Stimulated activated CD4-positive, alpha-beta T cell treated with anti-CD3 and anti-CD28 coated beads, Interleukin-2, amount 100 ng/mL, for 24 hours (primary cell): ENCODE measurements around the gene SLC25A22.
A peak's percentile ranks its signal among the peaks of the same experiment; 100 is the strongest.

ENCODE experiments used
- DNase-seq, 2 donors: peaks; one replicate each; pipeline ENCODE4 v3.0.0-alpha.2; 2020

Gene SLC25A22

DNA sequence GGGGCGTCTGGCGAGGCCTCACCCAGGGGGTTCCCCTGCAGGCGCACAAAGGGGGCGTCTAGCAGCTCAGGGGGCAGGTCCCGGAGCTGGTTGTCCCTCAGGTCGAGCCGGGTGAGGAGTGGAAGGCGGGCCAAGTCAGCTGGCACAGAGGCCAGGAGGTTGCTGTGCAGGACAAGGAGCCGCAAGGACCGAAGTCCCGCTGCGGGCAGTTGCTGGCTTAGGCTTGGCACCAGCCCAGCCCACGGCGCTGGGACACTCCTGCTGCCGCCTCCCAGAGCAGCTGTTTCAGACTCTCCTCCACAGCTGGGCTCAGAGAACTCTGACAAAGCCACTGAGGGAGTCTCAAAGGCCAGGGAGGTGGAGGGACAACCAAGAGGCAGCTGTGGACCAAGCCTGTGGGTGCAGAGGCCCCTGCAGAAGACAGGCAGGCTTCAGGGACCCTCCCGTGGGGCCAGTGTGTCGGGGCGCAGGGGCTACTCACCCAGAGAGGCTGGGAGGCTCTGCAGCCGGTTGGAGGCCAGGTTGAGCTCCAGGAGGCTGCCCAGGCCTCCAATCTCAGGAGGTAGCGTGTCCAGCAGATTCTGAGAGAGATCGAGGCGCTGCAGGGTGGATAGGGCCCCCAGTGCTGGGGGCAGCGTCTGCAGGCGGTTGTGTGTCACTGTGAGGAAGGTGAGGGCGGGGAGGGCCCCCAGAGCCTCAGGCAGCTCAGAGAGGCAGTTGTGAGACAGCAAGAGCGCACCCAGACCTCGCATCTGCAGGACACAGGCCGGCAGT lies 4.8 kb upstream of the SLC25A22 start:
- no peak for DNase-seq

GRCh38 chr11:802018-802617 lies 4.0 kb upstream of the SLC25A22 start:
- DNase-seq, result no peak

DNA sequence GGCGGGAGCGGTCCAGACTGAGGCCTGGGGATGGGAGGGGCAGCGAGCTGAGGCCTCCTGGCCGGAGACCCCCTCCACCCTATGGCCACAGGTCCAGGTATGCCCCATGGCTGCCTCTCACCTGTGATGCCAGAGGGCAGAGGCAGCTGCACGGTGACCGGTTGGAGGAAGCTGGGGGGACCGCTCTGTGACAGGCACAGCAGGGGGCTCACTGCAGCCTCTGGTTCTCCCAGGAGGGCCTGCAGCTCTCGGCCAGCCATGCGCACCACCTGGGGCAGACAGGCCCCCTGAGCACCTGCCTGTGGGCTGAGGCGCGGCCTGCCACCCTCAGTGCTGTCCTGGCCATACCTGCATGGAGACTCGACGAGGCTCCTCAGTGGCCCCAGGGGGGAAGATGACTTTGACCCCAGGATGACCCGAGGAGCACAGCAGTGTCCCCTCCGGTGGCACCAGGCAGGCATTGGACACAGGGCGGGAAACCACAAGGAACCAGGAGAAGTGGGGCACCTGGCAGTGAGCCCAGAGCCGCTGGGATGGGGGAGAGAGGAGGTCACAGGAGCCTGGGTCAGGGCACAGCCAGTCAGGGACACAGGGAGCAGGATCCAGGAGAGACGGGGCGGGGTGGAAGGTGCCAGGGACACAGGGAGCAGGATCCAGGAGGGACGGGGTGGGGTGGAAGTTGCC lies 3.2 kb upstream of the SLC25A22 start:
- DNase-seq, result no peak

DNA sequence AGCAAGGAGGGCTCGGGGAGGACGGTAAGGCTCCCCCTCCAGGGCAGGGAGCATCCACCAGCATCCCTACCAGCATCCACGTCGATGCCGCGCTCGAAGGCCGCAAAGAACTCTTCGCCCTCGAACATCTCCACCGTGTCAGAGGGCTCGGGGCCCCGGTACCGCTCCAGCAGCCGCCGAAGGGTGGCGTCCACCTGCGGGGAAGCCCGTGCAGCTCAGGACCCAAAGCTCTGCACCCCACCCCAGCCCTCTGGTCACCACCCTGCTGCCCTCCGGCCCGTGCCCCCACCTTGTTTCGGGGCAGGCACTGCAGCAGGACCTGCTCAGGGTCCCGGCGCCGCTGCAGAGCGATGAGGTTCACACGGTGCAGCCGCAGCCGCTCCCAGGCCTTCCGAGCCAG lies 2.4 kb upstream of the SLC25A22 start:
- no peak for DNase-seq

- no peak for DNase-seq
Measured at GRCh38 chr11:799641-800316, 1.7 kb upstream of the SLC25A22 start.

DNA sequence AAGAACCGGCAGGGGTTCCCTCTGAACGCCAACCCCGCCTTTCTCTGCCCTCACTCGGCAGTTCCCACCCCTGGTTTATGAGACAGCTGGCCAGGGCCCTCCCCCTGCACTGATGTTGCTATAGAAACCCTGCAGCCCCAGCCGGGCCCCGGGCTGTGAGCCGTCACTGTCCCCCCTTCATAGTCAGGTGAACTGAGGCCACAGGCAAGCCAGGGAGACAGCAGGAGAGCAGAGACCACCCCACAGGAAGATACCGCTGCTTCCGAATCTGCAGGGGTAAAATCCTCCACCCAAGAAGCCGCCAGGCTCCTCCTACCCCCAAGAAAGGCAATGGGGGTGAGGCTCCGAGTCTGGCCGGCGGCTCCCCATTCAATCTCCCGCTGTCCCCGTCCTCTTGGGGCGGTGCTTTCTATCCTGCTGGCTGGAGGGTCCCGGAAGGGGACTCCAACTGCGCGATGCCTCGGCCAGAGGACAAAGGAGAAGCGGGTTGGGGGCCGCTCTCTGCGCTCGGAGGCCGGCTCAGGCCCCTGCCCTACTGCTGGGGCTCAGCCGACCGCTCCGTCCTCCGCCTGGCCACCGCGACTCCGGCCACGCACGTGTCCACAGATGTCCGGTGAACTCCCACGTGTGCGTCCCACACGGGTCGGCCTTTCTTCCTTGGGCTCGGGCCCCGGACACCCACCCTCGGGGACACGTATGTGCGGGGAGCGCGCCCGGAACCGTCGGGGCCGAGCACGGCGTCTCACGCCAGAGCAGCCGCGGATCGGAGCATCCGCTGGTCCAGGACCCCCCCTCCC lies 587 bp downstream of the SLC25A22 start:
- peak; percentile 77 to 82 for DNase-seq

- no peak for DNase-seq
Measured at GRCh38 chr11:796565-797295, 1.4 kb downstream of the SLC25A22 start.

- peak; percentile 85 to 86 for DNase-seq
Measured at GRCh38 chr11:795634-796564, 2.2 kb downstream of the SLC25A22 start.

DNA sequence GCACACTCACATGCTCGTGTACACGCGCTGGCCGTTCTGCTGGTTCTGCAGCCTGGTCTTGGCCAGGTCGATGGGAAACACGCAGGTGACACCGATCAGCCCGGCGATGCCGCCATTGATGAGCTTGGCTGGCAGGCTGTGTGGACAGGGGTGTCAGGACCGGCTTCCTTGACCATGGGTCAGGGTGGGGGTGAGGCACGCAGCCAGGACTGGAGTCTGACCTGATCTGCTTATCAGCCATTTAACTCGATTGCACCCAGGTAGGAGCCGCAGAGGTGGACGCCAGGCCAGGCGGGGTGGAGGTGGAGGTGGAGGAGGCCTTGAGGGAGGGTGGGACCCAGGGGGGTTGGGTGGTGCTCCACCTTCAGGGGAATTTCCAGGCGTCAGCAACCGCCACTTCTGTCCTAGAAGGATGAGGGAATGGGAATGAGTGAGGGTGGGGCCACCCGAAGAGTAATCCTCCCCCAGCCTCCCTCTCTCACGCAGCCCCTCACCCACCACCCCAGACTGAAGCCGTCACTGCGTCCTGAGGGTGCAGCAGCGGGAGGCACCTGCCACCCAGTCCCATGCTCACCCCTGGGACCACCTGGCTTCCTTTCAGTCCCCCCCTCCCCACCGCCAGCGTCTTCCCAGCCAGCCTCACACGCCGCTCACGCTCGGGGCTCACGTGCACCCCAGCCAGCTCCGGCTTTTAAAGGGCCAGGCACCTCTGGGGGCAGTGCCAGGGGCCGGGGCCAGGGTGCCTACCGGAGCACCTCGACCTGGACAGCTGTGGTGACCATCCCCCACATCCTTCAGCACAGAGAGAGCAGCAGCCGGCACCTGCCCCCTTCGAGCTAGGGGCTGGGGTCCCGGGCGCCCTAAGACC lies 3.1 kb downstream of the SLC25A22 start:
- no peak for DNase-seq

DNA sequence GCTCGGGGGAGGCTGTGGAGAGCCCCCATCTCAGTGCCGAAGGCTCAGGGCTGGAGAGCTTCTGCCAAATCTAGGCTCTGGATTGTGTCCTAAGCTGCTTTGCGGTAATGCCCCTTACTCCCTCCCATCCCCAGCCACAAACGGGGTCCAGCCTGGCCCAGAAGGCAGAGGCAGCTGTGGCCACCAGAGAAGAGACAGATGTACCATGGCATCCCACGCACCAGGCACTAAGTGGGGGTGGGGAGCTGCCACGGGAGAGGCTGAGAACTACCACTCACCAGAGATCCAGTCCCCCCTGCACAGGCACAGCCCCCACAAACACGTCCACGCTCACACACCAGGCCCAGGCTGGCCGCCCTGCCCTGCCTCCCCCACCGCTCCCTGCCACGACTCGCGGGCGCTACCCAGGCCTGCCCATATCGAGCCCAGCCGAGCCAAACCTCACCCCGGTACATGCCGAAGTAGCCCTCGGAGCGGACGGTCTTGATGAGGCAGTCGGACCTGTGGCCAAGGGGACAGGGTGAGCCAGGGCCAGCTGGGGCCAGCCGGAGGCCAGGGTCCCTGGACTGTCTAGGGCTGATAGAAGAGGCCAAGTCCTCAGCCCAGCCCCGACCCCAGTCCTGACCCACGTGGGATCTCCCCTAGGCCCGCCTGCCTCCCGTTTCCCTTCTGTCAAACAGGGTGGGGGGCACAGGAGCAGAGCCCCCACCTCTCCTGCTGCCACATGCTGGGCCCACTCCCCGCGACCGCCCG lies 3.9 kb downstream of the SLC25A22 start:
- no peak for DNase-seq

DNA sequence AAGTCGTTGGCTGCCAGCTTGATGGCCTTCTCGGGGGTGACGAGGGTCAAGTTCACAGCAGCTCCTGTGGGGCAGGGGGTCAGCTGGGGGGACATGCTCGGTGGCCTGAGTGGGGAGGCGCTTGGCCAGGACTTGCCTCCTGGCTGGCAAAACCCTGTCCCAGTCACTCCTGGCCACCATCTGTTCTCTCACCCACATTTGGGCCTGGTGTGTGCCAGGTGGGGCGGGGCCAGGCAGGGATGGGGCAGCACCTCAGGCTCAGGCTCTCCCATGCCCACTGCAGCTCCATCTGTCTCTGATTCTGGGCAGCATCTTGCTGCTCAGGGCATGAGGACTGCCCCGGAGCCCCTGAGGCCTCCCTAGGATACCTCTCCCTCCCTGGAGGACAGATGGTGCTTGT lies 4.5 kb downstream of the SLC25A22 start:
- DNase-seq, result no peak

DNA sequence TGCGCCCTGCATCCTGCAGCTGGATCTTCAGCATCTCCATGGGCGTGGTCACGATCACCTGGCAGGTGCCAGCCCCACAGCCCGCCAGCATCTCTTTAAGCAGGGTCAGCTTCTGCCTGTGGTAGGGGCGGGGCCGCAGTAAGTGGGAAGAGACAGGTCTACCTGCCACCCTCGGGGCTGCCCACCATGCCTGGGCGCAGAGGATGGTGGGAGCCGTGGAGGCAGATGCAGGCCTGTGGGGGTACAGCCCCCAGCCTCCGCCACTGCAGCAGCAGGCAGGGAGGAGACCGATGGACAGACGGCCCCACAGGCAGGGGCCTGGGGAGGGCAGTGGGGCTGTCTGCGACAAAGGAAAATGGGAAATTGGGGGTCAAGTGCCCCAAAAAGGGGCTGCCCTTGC lies 5.2 kb downstream of the SLC25A22 start:
- no peak for DNase-seq

DNA sequence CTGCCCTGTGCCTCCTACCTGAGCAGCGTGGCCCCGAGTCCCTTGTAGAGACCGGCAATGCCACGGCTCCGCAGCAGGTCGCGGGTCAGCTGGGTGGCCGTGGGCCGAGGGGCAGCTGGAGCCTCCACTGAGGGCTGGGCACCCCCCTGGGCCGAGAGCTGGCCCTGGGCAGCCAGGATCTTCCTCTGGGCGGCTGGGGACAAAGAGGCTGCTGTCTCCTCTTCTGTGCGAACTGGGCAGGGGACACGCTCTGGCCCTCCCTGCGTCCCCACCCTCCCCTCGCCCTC lies 5.6 kb downstream of the SLC25A22 start:
- DNase-seq, result no peak

GRCh38 chr11:791658-792534 lies 6.2 kb downstream of the SLC25A22 start:
- DNase-seq, result no peak

- DNase-seq, result no peak
Measured at GRCh38 chr11:790721-791564, 7.1 kb downstream of the SLC25A22 start.

DNA sequence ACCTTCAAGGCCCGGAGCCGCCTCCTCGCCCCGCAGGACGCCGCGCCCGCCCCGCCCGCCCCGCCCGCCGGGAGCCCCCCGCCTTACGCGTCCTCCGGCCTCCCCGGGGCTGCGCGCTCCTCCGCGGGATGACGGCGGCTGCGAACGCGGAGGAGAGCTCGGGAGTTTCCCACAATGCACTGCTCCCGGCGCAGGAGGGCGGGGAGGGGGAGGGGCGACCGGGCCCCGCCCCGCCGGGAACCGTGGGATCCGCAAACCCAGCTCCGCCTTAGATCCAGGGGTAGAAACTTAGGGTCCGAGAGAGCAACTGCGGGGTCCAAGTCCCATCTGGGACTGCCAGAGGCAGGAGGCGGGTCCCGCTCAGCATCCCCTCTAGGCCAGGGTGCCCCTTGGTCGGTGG lies 8.1 kb downstream of the SLC25A22 start, which contains the start of gene CEND1:
TSS of gene CEND1 (minus strand) at position 148 of the 400 bp plus-strand sequence. CDS start 1,514 bp downstream, outside the sequence.
- peak; percentile 55 to 74 for DNase-seq
